ENCODE measurements around the gene ADCY3. TPM values are rescaled to one million over a fixed set of nuclear protein-coding genes. Genes with fewer than 3 reads are reported as not detected.

ADCY3 gene
- total and polyA plus RNA-seq, 9 of the 15 experiments (the other 6 are each of a cell fraction or from before 2014, with no cell fraction given) = 1.5 to 54.8 (median 26.3) TPM

DNA sequence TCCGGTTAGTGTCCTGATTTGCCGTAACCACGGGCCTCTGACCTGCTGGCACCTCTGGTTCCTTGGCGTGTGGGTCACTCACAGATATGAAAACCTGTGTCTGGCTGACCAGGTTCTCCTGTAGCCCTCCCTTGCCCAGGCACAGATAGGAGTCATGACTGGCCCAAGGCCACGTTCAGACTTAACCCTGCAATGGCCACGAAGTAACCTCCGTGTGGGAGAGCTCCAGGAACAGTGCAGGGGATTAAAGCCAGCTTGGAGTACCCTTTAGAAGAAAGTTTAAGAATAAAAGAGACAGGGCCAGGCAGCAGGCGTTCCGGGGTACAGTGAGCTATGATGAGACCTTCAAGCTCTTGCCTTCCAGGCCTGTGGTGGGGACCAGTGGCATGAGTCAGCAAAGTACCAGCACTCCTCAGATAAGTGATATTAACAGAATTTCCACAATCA, 101.3 kb downstream of the ADCY3 start (continued):
- TF ChIP-seq, protein P1, sequence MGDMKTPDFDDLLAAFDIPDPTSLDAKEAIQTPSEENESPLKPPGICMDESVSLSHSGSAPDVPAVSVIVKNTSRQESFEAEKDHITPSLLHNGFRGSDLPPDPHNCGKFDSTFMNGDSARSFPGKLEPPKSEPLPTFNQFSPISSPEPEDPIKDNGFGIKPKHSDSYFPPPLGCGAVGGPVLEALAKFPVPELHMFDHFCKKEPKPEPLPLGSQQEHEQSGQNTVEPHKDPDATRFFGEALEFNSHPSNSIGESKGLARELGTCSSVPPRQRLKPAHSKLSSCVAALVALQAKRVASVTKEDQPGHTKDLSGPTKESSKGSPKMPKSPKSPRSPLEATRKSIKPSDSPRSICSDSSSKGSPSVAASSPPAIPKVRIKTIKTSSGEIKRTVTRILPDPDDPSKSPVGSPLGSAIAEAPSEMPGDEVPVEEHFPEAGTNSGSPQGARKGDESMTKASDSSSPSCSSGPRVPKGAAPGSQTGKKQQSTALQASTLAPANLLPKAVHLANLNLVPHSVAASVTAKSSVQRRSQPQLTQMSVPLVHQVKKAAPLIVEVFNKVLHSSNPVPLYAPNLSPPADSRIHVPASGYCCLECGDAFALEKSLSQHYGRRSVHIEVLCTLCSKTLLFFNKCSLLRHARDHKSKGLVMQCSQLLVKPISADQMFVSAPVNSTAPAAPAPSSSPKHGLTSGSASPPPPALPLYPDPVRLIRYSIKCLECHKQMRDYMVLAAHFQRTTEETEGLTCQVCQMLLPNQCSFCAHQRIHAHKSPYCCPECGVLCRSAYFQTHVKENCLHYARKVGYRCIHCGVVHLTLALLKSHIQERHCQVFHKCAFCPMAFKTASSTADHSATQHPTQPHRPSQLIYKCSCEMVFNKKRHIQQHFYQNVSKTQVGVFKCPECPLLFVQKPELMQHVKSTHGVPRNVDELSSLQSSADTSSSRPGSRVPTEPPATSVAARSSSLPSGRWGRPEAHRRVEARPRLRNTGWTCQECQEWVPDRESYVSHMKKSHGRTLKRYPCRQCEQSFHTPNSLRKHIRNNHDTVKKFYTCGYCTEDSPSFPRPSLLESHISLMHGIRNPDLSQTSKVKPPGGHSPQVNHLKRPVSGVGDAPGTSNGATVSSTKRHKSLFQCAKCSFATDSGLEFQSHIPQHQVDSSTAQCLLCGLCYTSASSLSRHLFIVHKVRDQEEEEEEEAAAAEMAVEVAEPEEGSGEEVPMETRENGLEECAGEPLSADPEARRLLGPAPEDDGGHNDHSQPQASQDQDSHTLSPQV (IDR thresholded peaks at IDR 0.05) = peak; percentile 45; the same call in 1 of the 2 replicates
- TF ChIP-seq, protein P2, sequence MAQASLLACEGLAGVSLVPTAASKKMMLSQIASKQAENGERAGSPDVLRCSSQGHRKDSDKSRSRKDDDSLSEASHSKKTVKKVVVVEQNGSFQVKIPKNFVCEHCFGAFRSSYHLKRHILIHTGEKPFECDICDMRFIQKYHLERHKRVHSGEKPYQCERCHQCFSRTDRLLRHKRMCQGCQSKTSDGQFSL (CRISPR knock-in tag; IDR thresholded peaks at IDR 0.05) = no peak
- TF ChIP-seq, protein P2 (tag; IDR thresholded peaks at IDR 0.05) = 0 out of 4 replicates have a peak, but pooled peaks of 1 of the 2 experiments have one; percentile 1
- TF ChIP-seq ZNF197 (CRISPR knock-in tag; IDR thresholded peaks at IDR 0.05; ENCODE audit: low read depth) (0 out of 2 replicates have a peak, but pooled peaks have one; percentile 22), FOSL1 (tag; conservative IDR thresholded peaks at IDR 0.05) (peak; percentile 39; the same call in 1 of the 2 replicates), KLF10 (CRISPR knock-in tag; IDR thresholded peaks at IDR 0.05) (no peak), C11orf30 (IDR thresholded peaks at IDR 0.05; ENCODE audit: low read depth) (peak; percentile 68; the same call in 1 of the 2 replicates)
- TF ChIP-seq, protein P3, sequence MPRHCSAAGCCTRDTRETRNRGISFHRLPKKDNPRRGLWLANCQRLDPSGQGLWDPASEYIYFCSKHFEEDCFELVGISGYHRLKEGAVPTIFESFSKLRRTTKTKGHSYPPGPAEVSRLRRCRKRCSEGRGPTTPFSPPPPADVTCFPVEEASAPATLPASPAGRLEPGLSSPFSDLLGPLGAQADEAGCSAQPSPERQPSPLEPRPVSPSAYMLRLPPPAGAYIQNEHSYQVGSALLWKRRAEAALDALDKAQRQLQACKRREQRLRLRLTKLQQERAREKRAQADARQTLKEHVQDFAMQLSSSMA (CRISPR knock-in tag; IDR thresholded peaks at IDR 0.05) = no peak
- TF ChIP-seq, protein P4, sequence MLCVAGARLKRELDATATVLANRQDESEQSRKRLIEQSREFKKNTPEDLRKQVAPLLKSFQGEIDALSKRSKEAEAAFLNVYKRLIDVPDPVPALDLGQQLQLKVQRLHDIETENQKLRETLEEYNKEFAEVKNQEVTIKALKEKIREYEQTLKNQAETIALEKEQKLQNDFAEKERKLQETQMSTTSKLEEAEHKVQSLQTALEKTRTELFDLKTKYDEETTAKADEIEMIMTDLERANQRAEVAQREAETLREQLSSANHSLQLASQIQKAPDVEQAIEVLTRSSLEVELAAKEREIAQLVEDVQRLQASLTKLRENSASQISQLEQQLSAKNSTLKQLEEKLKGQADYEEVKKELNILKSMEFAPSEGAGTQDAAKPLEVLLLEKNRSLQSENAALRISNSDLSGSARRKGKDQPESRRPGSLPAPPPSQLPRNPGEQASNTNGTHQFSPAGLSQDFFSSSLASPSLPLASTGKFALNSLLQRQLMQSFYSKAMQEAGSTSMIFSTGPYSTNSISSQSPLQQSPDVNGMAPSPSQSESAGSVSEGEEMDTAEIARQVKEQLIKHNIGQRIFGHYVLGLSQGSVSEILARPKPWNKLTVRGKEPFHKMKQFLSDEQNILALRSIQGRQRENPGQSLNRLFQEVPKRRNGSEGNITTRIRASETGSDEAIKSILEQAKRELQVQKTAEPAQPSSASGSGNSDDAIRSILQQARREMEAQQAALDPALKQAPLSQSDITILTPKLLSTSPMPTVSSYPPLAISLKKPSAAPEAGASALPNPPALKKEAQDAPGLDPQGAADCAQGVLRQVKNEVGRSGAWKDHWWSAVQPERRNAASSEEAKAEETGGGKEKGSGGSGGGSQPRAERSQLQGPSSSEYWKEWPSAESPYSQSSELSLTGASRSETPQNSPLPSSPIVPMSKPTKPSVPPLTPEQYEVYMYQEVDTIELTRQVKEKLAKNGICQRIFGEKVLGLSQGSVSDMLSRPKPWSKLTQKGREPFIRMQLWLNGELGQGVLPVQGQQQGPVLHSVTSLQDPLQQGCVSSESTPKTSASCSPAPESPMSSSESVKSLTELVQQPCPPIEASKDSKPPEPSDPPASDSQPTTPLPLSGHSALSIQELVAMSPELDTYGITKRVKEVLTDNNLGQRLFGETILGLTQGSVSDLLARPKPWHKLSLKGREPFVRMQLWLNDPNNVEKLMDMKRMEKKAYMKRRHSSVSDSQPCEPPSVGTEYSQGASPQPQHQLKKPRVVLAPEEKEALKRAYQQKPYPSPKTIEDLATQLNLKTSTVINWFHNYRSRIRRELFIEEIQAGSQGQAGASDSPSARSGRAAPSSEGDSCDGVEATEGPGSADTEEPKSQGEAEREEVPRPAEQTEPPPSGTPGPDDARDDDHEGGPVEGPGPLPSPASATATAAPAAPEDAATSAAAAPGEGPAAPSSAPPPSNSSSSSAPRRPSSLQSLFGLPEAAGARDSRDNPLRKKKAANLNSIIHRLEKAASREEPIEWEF (CRISPR knock-in tag; IDR thresholded peaks at IDR 0.05) = peak; percentile 59; the same call in 1 of the 2 replicates
